Kidney (tissue), 14 donors: ENCODE measurements around the gene SPAG4. TPM values are rescaled to one million over a fixed set of nuclear protein-coding genes. Genes with fewer than 3 reads are reported as not detected.

ENCODE experiments used
- DNase-seq, 5 donors: peaks; one replicate each; pipeline ENCODE4 v3.0.0-alpha.2; 2013 to 2020
- FAIRE-seq: peaks from 2 replicates; lab custom pipeline; 2012; peaks lifted over from hg19 to GRCh38; lab: Jason Lieb, UNC
- H3K27ac ChIP-seq, 2 donors: one replicate each; pipeline ENCODE4 v1.7.0; 2013; ENCODE audit warnings: low read depth in 2 of 2, low read length in 2 of 2, inconsistent platforms in 1 of 2
- H3K27me3 ChIP-seq: one replicate; pipeline ENCODE4 v1.7.1; 2013; ENCODE audit warnings: low read length, inconsistent platforms; ENCODE audit not compliant: control insufficient read depth, insufficient read depth
- H3K36me3 ChIP-seq, 3 donors: one replicate each; pipeline versions ENCODE4 v1.7.0 to v1.7.1; 2013; ENCODE audit warnings: low read length in 3 of 3, control low read depth in 1 of 3, inconsistent platforms in 1 of 3; ENCODE audit not compliant: insufficient read depth in 3 of 3, control insufficient read depth in 2 of 3
- H3K4me1 ChIP-seq, 3 donors: one replicate each; pipeline versions ENCODE4 v1.7.0 to v1.7.1; 2013; ENCODE audit warnings: low read length in 3 of 3, inconsistent platforms in 1 of 3, low read depth in 1 of 3; ENCODE audit not compliant: control insufficient read depth in 2 of 3, insufficient read depth in 2 of 3
- H3K4me3 ChIP-seq, 3 donors: one replicate each; pipeline versions ENCODE4 v1.7.0 to v1.8.1; 2013; ENCODE audit warnings: low read length in 3 of 3, control low read depth in 1 of 3, inconsistent platforms in 1 of 3
- H3K9ac ChIP-seq, 3 donors: one replicate each; pipeline versions ENCODE4 v1.7.0 to v1.7.1; 2013; ENCODE audit warnings: low read length in 3 of 3, control low read depth in 1 of 3, inconsistent platforms in 1 of 3
- H3K9me3 ChIP-seq, 3 donors: one replicate each; pipeline versions ENCODE4 v1.7.0 to v1.7.1; 2013; ENCODE audit warnings: low read length in 3 of 3, control low read depth in 1 of 3, inconsistent platforms in 1 of 3; ENCODE audit not compliant: control insufficient read depth in 2 of 3, insufficient read depth in 1 of 3
- intact Hi-C: fragments of 100-400 bp; cut with DNase I; formaldehyde crosslinking; loops from one replicate; pipeline ENCODE4 v1.11.1; 2022
- polyA plus RNA-seq: library from polyadenylated mRNA; stranded (reverse); fragments of 350-450 nt; fragmentation: Illumina TruSeq; extraction: RNeasy Lipid Tissue Mini Kit (QIAGEN cat#74804); gene quantifications from one replicate; pipeline ENCODE4 v1.2.3, GENCODE V29; 2014; ENCODE audit warnings: low read depth, low replicate concordance; ENCODE audit not compliant: insufficient read depth
- total RNA-seq: library from RNA; stranded (reverse); fragmentation: NEBNext Ultra II Directional; extraction: Animal tissue kit (Norgen Biotek cat#: 25700); gene quantifications from one replicate; pipeline ENCODE4 v1.2.1, GENCODE V29; 2021
- TF ChIP-seq, protein P1 (sequence below): IDR thresholded peaks from 3 replicates; pipeline ENCODE4 v1.5.1; 2012; ENCODE audit warnings: mild to moderate bottlenecking, moderate library complexity, borderline replicate concordance; ENCODE audit not compliant: insufficient read depth; ENCODE audit errors: extremely low read depth
- donor health status: control.
- donor health status: control.
- donor health status: control.
- donor health status: control.
- donor health status: control.
- donor health status: DM: yes; HTN: yes; CAD: no.
- donor health status: Normal renal cell carcinoma (clear cell type).

The SPAG4 gene
- total and polyA plus RNA-seq, 2 donors from 2014 or later: 13.1 to 16.0 TPM

DNA sequence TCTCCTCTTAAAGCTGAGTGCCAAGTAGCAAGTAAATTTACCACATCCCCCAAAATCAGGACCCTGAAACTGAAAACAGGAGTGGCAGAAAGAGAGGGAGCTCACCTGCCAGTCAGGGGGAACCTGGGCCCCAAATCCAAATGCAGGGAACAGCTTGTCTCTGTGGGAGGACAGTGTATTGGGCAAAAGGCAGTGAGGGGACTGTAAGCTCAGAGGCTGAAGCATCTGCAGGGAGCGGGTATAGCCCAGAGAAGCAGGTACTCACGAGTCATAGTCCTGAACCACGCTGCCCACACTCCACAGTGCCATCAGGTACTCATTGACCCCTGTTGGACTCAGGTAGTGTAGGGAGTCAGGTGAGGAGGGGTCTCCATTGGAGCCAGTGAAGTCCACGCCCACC lies 15.0 kb downstream of the SPAG4 start:
- FAIRE-seq (no peak), DNase-seq (no peak)
- no peaks in the 10 kb centered on the region for H3K27me3 ChIP-seq
- intact Hi-C loops: no loop called here
- H3K4me3 ChIP-seq: no peak overlapping the region
- no peak overlapping the region for H3K27ac ChIP-seq
- H3K9ac ChIP-seq: no peak overlapping the region
- H3K9me3 ChIP-seq: no peaks in the 10 kb centered on the region
- peaks cover 0 to 3% (median 0%) of the 10 kb centered on the region in 3 donors for H3K4me1 ChIP-seq
- H3K36me3 ChIP-seq: peaks cover 6 to 46% (median 33%) of the 10 kb centered on the region in 3 donors
- TF ChIP-seq, protein P1, sequence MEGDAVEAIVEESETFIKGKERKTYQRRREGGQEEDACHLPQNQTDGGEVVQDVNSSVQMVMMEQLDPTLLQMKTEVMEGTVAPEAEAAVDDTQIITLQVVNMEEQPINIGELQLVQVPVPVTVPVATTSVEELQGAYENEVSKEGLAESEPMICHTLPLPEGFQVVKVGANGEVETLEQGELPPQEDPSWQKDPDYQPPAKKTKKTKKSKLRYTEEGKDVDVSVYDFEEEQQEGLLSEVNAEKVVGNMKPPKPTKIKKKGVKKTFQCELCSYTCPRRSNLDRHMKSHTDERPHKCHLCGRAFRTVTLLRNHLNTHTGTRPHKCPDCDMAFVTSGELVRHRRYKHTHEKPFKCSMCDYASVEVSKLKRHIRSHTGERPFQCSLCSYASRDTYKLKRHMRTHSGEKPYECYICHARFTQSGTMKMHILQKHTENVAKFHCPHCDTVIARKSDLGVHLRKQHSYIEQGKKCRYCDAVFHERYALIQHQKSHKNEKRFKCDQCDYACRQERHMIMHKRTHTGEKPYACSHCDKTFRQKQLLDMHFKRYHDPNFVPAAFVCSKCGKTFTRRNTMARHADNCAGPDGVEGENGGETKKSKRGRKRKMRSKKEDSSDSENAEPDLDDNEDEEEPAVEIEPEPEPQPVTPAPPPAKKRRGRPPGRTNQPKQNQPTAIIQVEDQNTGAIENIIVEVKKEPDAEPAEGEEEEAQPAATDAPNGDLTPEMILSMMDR: no peak

DNA sequence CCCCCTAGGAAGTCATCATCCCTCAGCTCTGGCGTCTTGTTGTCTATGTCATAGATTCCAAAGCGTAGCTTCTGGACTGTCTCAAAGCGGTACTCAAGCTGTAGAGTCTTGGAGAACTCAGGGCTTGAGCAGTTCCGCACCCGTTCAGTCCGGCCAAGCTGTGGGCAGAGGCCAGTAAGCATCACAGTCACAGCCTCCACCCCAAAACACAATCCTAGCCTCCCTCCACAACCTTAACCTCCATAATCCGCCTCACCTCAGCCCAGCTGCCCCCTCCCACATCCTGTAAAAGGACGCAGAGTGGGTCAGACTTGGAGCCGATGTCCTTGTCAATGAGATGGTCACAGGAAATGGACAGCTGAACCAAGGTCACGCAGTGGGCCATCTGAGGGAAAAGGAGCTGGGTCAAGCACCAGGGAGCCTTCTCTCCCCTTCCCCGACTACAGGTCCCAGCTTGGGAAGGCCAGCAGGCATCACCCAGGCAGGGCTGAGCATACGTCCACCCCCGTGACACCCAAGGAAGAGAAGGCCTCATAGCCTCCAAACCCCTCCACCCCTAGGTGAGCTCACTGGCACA lies 17.0 kb downstream of the SPAG4 start:
- H3K9ac ChIP-seq: no peak overlapping the region
- intact Hi-C loops: no loop called here
- FAIRE-seq (no peak), DNase-seq (no peak)
- peaks cover 4 to 35% (median 19%) of the 10 kb centered on the region in 3 donors for H3K36me3 ChIP-seq
- H3K27me3 ChIP-seq: no peaks in the 10 kb centered on the region
- no peaks in the 10 kb centered on the region for H3K9me3 ChIP-seq
- H3K4me1 ChIP-seq: peaks cover 0 to 3% (median 0%) of the 10 kb centered on the region in 3 donors
- no peak overlapping the region for H3K27ac ChIP-seq
- no peak overlapping the region for H3K4me3 ChIP-seq
- TF ChIP-seq, protein P1: no peak

DNA sequence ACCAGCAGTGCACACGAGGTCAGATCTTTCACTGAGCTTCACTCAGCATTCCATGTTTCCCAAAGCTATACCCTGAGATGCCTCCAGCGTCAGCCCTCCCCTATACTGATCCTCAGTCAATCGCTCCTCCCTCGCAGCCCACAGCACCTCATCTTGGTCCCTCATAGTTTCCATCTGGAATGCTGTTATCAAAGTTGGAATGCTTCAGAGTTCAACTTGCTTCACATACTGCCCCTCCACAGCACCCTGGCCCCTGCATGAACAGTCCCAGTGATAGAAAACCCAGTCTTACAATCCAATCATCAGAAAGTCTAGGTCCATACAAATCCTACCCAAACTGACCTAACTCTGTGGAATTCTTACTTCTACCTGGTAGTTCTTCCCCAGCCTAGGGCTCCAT lies 20.0 kb downstream of the SPAG4 start:
- H3K27me3 ChIP-seq: no peaks in the 10 kb centered on the region
- no peaks in the 10 kb centered on the region for H3K9me3 ChIP-seq
- H3K4me3 ChIP-seq: no peak overlapping the region
- no peak for DNase-seq
- intact Hi-C loops: no loop called here
- FAIRE-seq: no peak
- H3K27ac ChIP-seq: no peak overlapping the region
- TF ChIP-seq, protein P1: no peak
- peaks cover 0 to 10% (median 4%) of the 10 kb centered on the region in 3 donors for H3K36me3 ChIP-seq
- peaks cover 0 to 3% (median 0%) of the 10 kb centered on the region in 3 donors for H3K4me1 ChIP-seq
- no peak overlapping the region for H3K9ac ChIP-seq

DNA sequence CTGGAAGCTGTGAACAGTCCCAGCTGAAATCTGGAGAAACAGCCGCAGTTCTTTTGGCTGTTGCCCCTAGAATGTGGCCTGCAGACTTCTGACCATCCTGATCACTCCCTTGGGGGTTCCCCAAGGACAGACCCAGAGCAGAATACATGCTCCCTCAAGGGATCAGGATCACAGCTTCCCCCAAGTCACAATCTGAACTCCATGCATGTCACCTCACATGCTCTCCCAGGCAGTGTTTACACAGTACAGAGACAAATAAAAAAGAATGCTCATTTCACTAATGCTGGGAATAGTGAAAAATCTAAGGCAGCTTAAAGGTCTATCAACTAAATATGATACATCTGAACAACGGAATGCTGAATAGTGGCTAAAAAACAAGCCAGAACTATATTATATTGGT lies 20.5 kb downstream of the SPAG4 start:
- FAIRE-seq (no peak), DNase-seq (no peak)
- Histone ChIP-seq H3K27ac (no peak overlapping the region), H3K9me3 (no peaks in the 10 kb centered on the region), H3K4me3 (no peak overlapping the region), H3K4me1 (peaks cover 0 to 3% (median 0%) of the 10 kb centered on the region in 3 donors), H3K9ac (no peak overlapping the region), H3K36me3 (peaks cover 0 to 5% (median 0%) of the 10 kb centered on the region in 3 donors), H3K27me3 (no peaks in the 10 kb centered on the region)
- intact Hi-C loops: no loop called here
- TF ChIP-seq, protein P1: no peak
